Measurements from ENCODE around the gene TCAIM. TPM values are rescaled to one million over a fixed set of nuclear protein-coding genes. Genes with fewer than 3 reads are reported as not detected.
A peak's percentile ranks its signal among the peaks of the same experiment; 100 is the strongest.

Gene TCAIM, protein sequence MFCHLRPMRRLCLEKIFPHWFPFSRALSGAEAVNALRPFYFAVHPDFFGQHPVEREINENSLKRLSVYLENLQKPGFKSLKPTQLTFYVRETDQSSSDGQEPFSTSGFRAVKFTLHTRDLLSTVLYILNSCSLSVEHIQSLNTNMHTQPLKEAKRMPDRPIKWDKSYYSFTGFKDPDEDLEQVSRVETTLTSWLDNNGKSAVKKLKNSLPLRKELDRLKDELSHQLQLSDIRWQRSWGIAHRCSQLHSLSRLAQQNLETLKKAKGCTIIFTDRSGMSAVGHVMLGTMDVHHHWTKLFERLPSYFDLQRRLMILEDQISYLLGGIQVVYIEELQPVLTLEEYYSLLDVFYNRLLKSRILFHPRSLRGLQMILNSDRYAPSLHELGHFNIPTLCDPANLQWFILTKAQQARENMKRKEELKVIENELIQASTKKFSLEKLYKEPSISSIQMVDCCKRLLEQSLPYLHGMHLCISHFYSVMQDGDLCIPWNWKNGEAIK
- 10 to 100 TPM; 40.2 to 48.7 (median 43.1) TPM for polyA plus RNA-seq (ENCODE audit: insufficient read length in 3 of 3)

DNA sequence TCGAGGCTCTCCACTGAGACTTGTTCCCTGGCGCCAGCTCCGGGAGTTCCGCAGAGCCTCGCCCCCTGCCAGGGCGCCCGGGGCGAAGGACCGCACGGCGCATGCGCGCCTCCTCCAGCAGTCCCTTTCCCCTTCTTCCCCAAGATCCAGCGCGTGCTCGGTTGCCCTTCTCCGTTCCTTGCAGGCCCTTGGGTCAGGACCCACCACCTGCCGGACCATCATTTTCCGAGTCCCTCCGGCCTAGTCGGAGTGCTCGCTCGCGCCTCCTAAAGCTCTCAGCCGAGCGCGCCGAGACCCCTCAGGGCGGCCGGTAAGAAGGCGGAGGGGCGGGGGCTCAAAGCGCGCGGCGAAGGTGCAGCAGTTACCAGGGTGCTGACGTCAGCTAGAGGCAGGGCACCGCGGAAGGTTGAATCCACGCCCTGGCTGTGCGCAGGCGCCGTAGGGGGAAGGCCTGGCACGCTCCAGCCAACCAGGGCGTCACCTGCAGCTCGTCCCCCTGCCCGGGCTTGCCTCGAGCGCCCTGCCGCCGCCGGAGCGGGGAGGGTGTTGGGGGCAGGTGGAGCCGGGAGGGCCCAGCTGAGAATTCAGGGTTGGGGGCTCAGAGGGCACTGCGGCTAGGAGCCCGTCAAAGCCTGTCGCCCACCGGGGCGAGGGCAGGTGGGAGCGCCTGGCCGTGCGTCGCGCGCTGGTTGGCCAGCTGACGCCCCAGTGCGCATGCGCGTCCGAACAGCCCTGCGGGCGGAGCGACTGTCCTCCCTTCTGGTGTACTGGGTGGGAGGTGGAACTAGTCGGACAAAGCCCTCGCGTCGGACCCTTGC, at the start of gene TCAIM:
TCAIM (plus strand) TSS at position 757 of the 818 bp plus-strand sequence. CDS start 16,017 bp downstream, outside the sequence.
- DNase-seq (ENCODE audit: low read depth in 3 of 3, low spot score in 2 of 3): peak; percentile 93 to 96 (median 95)

DNA sequence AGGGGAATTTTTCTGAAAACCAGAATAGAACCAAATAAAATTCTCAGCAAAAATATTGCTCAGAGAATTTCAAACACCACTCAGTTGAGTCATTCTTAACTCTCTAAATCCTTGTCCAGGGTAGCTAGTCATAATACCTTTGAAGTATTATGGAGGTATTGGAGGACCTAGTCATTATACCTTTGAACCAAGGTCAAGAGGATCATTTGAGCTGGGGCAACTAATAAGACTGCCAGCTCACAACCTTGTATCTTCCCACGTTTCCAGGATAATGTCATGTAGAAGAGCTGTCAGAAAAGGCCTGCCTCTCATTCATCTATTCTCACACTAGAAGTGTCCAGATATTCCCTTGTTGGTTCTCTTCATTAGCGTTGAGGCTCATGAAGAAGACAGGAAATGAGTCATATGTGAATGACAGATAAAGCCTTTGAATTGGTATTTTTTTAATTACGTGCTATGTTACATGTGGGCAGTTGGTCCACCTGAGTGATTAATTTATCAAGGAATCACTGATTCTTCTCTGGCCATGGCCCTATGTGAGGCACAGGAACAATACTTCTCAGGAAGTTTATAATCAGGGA, 48.6 kb upstream of the TCAIM start:
- DNase-seq (ENCODE audit: low read depth in 3 of 3, low spot score in 2 of 3): no peak

DNA sequence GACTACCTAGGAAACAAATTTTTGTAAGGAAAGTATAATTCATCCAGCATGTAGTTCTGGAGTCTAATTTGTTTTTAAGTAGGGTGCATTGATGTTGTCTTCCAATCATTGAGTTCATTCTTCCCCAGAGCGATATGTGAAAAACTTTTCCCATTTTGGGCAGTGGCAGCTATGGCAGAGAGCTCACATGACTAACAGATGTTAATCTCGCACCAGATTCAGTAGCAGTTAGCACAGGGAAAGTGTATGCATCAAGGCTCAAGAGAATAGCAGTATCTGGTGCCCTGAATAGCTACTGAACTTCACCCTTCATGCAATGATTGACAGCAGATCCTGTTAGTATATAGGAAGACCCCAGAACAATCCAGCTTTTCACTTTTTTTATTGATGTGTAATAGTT, 46.3 kb upstream of the TCAIM start:
- DNase-seq (ENCODE audit: low read depth in 3 of 3, low spot score in 2 of 3): no peak

DNA sequence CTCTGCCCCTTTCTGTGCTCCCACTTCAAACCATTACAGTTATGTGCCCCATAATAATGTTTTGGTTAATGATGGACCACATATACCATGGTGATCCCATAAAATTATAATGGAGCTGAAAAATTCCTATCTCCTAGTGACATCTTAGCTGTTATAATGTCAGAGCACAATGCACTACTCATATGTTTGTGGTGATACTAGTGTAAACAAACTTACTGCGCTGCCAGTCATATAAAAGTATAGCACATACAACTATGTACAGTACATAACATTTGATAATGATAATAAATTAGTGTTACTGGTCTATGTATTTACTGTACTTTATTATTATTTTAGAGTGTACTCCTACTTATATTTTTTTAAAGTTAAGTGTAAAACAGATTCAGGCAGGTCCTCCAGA, 45.6 kb upstream of the TCAIM start:
- no peak for DNase-seq (ENCODE audit: low read depth in 3 of 3, low spot score in 2 of 3)

DNA sequence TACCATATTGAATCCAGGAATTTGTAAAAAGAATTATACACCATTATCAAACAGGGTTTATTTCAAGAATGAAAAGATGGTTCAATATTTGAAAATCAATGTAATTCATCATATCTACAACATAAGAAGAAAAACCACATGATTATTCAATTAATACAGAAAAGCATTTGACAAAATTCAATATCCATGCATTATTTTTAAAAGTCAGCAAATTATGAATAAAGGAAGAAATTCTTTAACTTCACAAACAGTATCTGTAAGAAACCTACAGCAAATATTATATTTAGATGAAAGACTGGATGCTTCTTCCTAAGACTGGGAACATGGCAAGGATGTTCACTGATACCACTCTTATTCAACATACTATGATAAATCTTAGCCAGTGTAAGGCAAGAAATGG, 41.3 kb upstream of the TCAIM start:
- DNase-seq (ENCODE audit: low read depth in 3 of 3, low spot score in 2 of 3): no peak

DNA sequence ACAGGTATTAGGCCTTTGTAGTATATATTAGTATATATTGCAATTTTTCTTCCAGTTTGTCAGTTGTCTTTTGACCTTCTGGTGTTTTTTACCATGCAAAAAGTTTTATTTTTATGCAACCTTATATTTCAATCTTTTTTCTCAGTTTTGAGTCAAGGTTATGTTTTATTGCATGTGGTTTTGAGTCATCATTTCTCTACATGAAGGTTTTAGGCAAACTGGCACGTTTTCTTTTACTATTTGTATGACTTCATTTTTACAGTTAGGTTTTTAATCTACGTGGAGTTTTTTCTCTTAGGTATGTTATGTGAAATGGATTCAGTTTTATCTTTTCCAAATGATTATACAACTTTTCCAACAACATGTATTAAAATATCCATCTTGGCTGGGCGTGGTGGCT, 36.8 kb upstream of the TCAIM start:
- DNase-seq (ENCODE audit: low read depth in 3 of 3, low spot score in 2 of 3): no peak

DNA sequence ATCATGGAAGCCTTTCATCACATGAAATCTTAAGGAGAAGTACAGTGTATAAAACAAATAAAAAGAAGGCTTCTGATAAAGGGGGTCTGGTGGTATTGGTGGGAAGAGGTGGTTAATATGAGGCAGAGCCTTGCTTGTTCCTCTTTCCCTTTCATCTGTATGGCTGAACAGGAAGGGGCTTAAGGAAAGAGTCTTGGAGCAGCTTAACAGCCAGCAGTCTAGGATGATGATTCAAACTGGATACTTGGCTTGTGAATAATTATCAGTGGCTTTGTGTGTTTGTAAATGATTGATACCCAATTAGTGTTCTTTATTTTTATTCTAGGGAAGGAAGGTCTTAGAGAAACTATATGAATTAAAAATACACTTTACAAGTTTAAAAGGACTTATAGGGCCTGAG, 29.1 kb upstream of the TCAIM start:
- DNase-seq (ENCODE audit: low read depth in 3 of 3, low spot score in 2 of 3): no peak

DNA sequence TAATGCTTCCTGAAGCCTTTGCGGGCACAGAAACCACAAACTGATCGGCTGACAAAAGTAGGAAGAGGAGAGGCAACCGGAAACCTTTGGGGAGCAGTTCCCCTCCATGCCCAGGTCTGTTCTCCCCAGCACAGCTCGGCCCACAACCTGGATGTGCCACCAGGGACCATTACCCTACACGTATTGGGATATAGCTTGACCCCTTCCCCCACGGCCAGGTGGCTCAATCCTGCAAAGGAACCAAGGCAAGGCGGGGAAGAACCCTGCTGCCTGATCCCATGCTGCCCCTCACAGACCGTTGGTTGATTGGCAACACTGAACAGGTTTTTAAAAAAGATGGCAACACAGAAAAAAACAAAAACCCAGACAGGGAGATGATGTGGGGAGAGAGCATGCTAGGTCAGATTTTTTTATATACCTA, 19.7 kb upstream of the TCAIM start:
- no peak for DNase-seq (ENCODE audit: low read depth in 3 of 3, low spot score in 2 of 3)

DNA sequence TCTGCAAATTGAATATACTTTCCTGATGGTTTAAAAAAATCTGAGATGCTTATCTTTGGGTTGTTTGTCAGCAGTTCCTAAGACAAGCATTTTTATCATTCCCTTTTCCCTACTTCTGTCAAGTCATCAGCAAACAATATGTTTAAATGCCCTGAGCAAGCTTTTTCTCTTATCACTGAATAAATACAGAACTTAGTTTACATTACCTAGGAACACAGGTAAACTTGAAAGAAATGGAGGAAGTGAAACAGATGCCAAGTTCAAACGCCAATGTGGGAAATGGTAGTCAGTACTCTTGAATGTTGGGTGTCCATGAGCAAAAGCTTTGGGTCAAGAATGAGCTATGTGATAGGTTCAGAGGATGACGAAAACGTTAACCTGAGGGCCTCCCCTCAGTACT, 17.2 kb upstream of the TCAIM start:
- DNase-seq (ENCODE audit: low read depth in 3 of 3, low spot score in 2 of 3): no peak

DNA sequence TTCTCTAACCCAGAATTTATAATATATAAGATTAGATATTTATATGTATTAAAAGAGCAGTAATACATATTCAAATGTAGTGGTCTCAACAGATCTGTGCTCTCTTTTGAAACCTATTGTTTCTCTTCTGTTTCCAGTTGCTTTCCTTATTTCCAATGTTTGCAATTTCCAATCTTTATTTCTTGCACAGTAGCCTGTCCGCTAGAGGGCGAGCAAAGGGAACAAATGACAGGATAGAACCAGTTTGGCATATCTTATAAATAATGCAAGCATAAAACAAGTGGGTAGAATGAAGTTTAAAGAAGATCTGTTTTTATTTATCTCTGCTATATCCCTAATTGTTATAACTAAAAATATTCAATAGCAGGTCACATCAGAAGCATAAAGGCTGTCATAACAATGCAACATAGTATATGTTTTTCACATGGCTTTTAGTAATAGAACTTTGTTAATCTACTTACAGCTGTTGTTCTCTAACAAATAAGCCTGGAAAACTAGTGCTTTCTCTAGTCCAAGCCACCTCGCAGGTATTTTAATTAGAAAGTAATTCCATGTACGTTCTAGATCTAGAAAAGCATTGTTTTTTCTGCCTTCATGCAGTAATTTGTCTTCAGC, 15.1 kb upstream of the TCAIM start:
- DNase-seq (ENCODE audit: low read depth in 3 of 3, low spot score in 2 of 3): no peak

DNA sequence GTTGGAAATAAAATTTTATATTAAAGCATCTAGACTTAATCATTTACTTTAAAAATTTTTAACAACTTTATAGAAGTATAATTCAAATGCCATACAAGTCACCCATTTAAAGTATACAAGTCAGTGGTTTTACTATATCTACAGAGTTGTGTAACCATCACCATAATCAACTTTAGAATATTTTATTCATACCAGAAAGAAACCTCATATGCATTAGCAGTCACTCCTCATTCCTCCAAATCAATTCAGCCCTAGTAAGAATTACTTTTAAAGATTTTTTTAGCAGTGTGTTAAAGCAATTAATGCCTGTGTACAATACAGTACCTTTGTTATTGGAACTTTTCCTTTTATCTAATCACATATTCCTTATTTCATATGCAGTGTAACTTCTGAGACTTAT, 14.0 kb upstream of the TCAIM start:
- no peak for DNase-seq (ENCODE audit: low read depth in 3 of 3, low spot score in 2 of 3)

DNA sequence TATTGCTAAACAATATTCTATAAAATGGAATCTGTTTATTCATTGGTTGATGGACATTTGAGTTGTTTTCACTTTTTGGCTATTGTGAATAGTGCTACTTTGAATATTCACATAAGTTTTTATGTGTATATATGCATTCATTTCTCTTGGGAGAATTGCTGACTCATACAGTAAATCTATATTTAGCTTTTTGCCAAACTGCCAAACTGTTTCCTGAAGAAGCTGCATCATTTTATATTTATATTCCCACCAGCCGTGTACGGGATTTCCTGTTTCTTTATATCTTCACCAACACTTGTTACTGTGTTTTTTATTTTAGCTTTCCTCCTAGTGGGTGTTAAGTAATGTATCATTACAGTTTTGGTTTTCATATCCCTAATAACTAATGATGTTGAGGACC, 12.5 kb upstream of the TCAIM start:
- DNase-seq (ENCODE audit: low read depth in 3 of 3, low spot score in 2 of 3): no peak

DNA sequence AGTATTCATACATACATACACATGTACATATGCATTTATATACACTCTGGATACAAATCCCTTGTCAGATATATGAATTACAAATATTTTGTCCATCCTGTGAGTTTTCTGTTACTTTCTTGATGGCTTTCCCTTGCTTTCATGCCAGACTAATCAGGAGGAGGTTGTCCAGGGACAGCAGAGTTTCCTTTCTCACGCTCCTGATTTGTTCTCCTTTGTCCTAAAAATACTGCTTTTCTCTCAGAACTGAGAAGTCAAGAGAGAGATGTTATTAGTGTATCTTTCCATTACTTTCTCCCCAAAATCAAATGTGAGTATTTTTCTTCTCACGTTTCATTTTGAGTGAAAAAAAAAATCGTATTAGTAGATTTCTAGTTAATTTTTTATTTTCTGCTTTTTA, 12.1 kb upstream of the TCAIM start:
- no peak for DNase-seq (ENCODE audit: low read depth in 3 of 3, low spot score in 2 of 3)

DNA sequence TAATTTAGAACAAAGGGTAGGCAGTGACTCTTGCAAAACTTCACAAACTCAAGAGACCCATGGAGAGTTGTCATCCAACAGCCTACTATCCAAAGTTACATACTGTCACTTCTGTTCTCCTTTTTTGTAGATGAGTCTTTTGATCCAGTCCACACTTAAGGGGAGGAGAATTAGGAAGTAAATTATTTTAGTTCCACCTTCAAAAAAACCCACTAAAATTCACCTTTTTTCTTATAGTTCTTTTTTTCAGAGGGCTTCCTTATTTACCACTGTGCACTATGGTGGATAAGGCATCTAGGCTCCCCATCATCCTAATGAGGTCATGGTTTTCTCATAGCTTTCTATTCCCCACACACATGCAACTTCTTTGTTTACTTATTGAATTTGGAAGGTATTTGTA, 8.6 kb upstream of the TCAIM start:
- no peak for DNase-seq (ENCODE audit: low read depth in 3 of 3, low spot score in 2 of 3)

DNA sequence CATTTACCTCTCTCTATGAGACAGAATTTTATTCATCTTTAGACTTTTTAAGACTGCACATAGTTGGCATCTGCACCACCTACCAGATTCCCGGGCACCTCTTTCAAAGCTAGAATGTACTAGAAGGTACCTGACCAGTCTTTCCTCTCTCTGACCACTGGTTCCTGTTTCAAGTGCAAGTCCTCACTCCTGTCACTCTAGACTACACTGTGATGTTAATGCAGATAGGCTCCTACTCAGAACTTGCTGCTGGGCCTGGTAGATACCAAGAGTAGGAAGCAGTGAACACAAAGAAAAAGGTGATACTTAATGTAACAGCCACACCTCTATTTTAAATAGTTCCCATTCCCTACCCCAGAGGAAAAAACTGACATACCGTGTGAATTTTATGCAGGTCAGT, 8.1 kb upstream of the TCAIM start:
- no peak for DNase-seq (ENCODE audit: low read depth in 3 of 3, low spot score in 2 of 3)

DNA sequence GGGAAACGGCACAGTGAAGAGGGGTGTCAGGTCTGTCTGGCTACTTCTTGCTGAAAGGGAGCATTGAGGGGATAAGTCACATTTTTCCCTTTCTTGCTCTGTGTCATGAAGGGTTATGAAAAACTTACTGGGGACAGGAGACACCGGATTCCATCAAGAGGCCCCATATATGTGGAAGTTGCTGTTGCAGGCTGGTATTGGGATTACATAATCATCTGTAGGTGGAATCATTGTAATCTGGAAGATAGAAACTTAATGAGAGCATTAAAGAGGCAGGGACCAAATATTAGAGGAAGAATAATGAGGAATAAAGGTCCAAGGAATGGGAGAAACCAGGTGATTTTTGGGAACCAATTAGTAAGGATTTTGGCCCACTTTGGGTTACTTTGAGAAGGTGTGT, 4.2 kb upstream of the TCAIM start:
- no peak for DNase-seq (ENCODE audit: low read depth in 3 of 3, low spot score in 2 of 3)

DNA sequence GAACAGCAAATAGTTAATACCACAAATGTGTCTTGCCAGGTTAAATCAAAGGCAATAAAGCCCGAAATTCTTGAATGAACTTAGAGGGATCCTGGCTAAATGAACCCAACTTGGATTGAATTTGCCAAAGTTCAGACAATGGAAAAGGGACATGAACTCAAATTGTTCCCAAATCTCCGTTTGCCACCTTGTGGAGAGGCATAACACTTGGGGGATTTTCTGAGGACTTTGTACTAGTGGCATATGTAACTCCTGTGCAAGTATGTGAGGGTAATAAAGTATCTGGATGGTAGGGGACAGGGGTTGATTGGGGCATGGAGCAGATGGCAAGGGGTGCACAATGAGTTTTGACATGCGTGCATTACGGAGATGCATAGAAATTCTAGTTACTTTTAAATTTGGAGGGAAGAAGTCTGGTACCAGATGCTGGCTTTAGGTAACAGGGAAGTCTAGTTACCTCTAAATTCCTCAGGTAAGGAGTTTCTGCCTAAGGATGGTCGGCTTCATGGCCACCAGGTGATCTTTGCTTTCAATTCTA, 1.2 kb upstream of the TCAIM start:
- DNase-seq (ENCODE audit: low read depth in 3 of 3, low spot score in 2 of 3): no peak

DNA sequence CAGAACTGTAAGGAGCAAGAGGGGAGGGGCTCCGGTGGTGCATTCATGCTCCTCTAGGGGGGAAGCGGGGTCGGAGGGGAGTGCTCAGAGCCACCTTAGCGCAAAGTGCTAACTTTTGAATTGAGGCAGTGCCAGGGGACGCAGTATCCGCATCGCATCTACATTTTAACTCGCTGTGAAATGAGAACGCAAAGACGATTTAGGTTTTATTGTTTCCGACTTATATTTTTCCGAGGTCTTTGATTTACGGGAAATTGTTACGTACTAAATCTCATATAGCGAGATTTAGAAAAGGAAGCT, 212 bp downstream of the TCAIM start:
- DNase-seq (ENCODE audit: low read depth in 3 of 3, low spot score in 2 of 3): no peak

DNA sequence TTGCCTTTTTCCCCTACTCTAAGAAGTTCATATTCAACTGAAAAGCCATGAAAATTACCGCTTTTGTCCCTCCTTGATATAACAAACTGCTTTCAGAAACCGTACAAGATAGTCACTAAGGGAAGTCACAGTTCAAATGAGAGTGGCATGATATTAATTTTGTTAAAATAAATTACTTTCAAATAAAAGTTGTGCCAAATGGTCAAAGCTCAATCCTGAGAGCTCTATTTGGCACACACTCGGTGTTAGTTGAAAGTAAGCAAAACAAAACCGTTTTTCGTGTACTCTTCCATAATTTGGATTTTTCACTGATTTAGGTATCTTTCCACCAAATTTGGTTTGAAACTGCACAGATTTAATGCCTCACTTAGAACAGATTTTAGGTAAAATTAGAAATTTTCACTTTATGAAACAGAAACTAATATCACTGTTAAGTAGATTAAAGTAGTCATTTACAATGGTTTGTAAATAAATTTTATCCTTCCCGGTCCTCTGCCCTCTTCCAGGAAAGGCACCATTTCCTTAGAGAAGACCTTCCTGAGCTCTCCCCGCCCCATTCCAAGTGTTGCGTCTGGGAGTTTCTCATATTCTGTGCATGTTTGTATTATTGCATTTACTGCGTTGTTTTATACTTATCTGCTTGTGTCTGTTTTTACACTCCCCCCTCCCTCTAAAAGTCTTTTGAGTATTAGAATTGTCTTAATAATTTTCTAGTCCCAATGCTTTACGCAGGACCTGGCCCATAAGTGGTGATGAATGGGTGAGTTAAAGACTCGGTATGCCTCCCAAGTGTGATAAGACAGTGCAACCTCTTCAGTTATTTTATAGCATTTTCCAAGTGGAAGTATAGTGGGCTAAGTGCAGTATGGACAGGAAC, 853 bp downstream of the TCAIM start:
- DNase-seq (ENCODE audit: low read depth in 3 of 3, low spot score in 2 of 3): no peak

DNA sequence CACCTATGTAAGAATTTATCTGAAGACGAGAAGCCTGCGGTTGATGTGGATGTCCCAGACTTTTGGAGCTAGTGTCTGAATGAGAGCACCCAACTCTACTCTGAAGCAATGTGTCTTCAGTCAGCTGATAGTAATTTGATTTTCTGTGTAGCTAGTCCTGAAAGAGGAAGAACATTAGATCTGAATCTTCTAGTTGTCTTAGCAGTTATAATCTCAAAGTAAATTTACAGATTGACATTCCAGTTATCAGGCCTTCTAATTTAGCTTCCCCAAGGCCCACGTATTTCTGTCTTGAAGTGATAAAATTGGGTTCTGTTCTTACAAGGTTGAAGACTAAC, 1.5 kb downstream of the TCAIM start:
- DNase-seq (ENCODE audit: low read depth in 3 of 3, low spot score in 2 of 3): no peak

Measured in right renal cortex interstitium (tissue), 3 donors.